Activated naive CD8-positive, alpha-beta T cell treated with anti-CD3 and anti-CD28 coated beads, Interleukin-2, amount 10 ng/mL, durations not matched to agents 7 days and 5 days (primary cell): ENCODE results near the gene GMPPA. TPM values are rescaled to one million over a fixed set of nuclear protein-coding genes. Genes with fewer than 3 reads are reported as not detected.

ENCODE experiments used
- ATAC-seq: fragments of 150-1000 bp; cut with Tn5 transposase; one replicate; pipeline ENCODE4 v1.10.0; 2021; ENCODE audit warnings: low read depth, moderate library complexity
- POLR2A ChIA-PET: fragments of 350-600 bp; sonication (Branson Sonifier 250); formaldehyde crosslinking; loops from one replicate; lab custom pipeline; 2021; ENCODE audit warnings: antibody characterized with exemption; lab: Charles Lee
- DNase-seq: peaks from one replicate; pipeline ENCODE4 v3.0.0; 2021
- H3K27ac Mint-ChIP-seq: one replicate; pipeline ENCODE4 v1.8.0; 2022; ENCODE audit warnings: mild to moderate bottlenecking, mixed read lengths
- H3K27me3 Mint-ChIP-seq: one replicate; pipeline ENCODE4 v1.8.0; 2022; ENCODE audit warnings: mild to moderate bottlenecking, moderate library complexity, mixed read lengths
- H3K36me3 Mint-ChIP-seq: one replicate; pipeline ENCODE4 v1.8.0; 2021; ENCODE audit warnings: mild to moderate bottlenecking, mixed read lengths
- H3K4me1 Mint-ChIP-seq: one replicate; pipeline ENCODE4 v1.8.0; 2021; ENCODE audit warnings: mixed read lengths
- H3K4me3 Mint-ChIP-seq: one replicate; pipeline ENCODE4 v1.8.0; 2022; ENCODE audit warnings: mild to moderate bottlenecking, moderate library complexity, mixed read lengths
- H3K9me3 Mint-ChIP-seq: one replicate; pipeline ENCODE4 v1.8.0; 2021; ENCODE audit warnings: mixed read lengths
- microRNA-seq: library from miRNA; unstranded; fragments of <30 nt; microRNA quantifications from one replicate; pipeline ENCODE4 v1.2.0, GENCODE V29; 2022
- total RNA-seq, 2 experiments: library from RNA; stranded (reverse); gene quantifications; one replicate each; pipeline ENCODE4 v1.2.3, GENCODE V29; 2021

GMPPA gene
- total RNA-seq, 2 experiments from 2014 or later = 31.3 to 32.6 TPM

- POLR2A ChIA-PET = interaction anchor here (1.2 to 1.5 kb wide), 2 partner anchors 9 to 44 kb away, joined by 5 to 7 read pairs; partner anchors contain the start of genes CHPF, STK11IP and TMEM198
- peaks cover 34% of the 10 kb centered on the region for H3K27me3 Mint-ChIP-seq
- peaks cover 3% of the 10 kb centered on the region for H3K4me1 Mint-ChIP-seq
- DNase-seq = no peak
- no peak overlapping the region for H3K4me3 Mint-ChIP-seq
- no peaks in the 10 kb centered on the region for H3K36me3 Mint-ChIP-seq
- ATAC-seq = no peak
- no peaks in the 10 kb centered on the region for H3K9me3 Mint-ChIP-seq
- H3K27ac Mint-ChIP-seq = no peak overlapping the region
Observed at GRCh38 chr2:219553168-219553417, 54.4 kb downstream of the GMPPA start.

- H3K27ac Mint-ChIP-seq = no peak overlapping the region
- no peak for DNase-seq
- peaks cover 34% of the 10 kb centered on the region for H3K27me3 Mint-ChIP-seq
- POLR2A ChIA-PET = interaction anchor here (1.5 kb wide), 1 partner anchor 10 kb away, joined by 7 read pairs; the partner anchor contains the start of genes CHPF and TMEM198
- no peak for ATAC-seq
- H3K4me3 Mint-ChIP-seq = peak overlapping the region; percentile 28
- peaks cover 3% of the 10 kb centered on the region for H3K4me1 Mint-ChIP-seq
- no peaks in the 10 kb centered on the region for H3K36me3 Mint-ChIP-seq
- H3K9me3 Mint-ChIP-seq = no peaks in the 10 kb centered on the region
Observed at GRCh38 chr2:219553463-219553963, 54.8 kb downstream of the GMPPA start.

DNA sequence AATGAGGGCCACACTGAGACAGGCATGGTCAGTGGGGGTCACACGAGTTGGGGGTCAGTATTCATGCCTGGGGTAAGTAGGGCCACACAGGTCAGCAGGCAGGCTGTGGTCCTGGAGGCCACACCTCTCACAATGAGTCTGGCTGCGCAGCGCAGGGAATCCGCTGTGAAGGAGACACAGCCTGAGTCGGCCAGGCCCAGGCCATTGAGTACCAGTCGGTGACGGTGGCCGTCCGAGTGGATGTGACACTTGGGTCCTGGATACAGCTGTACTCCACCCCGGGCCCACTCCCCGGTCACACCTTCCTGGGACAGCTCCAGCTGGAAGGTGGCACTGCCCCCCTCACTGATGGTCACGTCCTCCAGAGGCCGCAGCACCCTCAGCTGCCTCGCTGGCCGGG, 55.7 kb downstream of the GMPPA start:
- Mint-ChIP-seq H3K4me3 (no peak overlapping the region), H3K27me3 (peaks cover 34% of the 10 kb centered on the region), H3K4me1 (peaks cover 3% of the 10 kb centered on the region), H3K36me3 (no peaks in the 10 kb centered on the region), H3K9me3 (no peaks in the 10 kb centered on the region), H3K27ac (no peak overlapping the region)
- DNase-seq (peak; percentile 27), ATAC-seq (no peak)
- POLR2A ChIA-PET = no interaction called here

GRCh38 chr2:219555956-219556355, 57.3 kb downstream of the GMPPA start:
- no peaks in the 10 kb centered on the region for H3K9me3 Mint-ChIP-seq
- H3K36me3 Mint-ChIP-seq = no peaks in the 10 kb centered on the region
- peaks cover 27% of the 10 kb centered on the region for H3K27me3 Mint-ChIP-seq
- POLR2A ChIA-PET = interaction anchor here (1.2 kb wide), 1 partner anchor 15 kb away, joined by 3 read pairs; no protein-coding TSS in a partner anchor
- H3K4me1 Mint-ChIP-seq = peaks cover 3% of the 10 kb centered on the region
- no peak overlapping the region for H3K27ac Mint-ChIP-seq
- no peak overlapping the region for H3K4me3 Mint-ChIP-seq
- ATAC-seq (no peak), DNase-seq (peak; percentile 21)

DNA sequence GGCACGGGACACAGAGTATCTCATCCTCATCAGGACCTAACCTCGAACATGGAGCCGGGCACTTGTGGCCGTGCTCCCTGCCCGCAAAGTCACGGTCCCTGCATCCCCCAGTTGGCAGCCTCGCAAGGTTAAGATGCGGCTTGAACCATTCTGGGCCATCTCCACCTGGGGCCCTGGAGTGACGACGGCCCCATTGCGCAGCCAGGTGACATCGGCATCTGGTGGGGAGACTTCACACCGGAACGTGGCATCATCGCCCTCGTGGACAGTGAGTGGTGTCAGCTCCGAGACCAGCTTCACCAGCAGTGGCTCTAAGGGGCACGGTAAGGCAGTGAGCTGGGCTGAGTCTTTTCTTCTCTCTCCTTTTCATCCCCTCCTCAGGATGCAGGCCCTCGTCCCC, 57.7 kb downstream of the GMPPA start:
- DNase-seq (peak; percentile 18), ATAC-seq (no peak)
- H3K4me1 Mint-ChIP-seq = peaks cover 3% of the 10 kb centered on the region
- no peak overlapping the region for H3K4me3 Mint-ChIP-seq
- H3K36me3 Mint-ChIP-seq = no peaks in the 10 kb centered on the region
- POLR2A ChIA-PET = no interaction called here
- peaks cover 25% of the 10 kb centered on the region for H3K27me3 Mint-ChIP-seq
- H3K27ac Mint-ChIP-seq = no peak overlapping the region
- no peaks in the 10 kb centered on the region for H3K9me3 Mint-ChIP-seq

Small RNA genes within 50 kb of the gene (microRNA-seq; reads per million reads assigned to microRNA genes)
- gene MIR3132 = 3.5 reads per million

Other genes with a start within 250 kb of the GMPPA start
- not detected for gene TUBA4B, start 245.6 kb upstream of the GMPPA start, total RNA-seq
- 100 to 1,000 TPM; 237 to 266 TPM for gene TUBA4A, start 245.0 kb upstream of the GMPPA start, total RNA-seq
- gene DNAJB2, start 219.5 kb upstream of the GMPPA start, total RNA-seq = 10 to 100 TPM; 65.9 to 67.5 TPM
- not detected for gene PTPRN, start 189.5 kb upstream of the GMPPA start, total RNA-seq
- not detected for gene RESP18, start 166.1 kb upstream of the GMPPA start, total RNA-seq
- gene DNPEP, start 111.0 kb upstream of the GMPPA start, total RNA-seq = 10 to 100 TPM; 63.2 to 69.0 TPM
- gene DES, start 80.5 kb upstream of the GMPPA start, total RNA-seq = not detected
- 10 to 100 TPM; 18.1 to 23.6 TPM for gene SPEG, start 64.0 kb upstream of the GMPPA start, total RNA-seq
- gene ASIC4, start 15.6 kb downstream of the GMPPA start, total RNA-seq = under 1 TPM; 0.08 to 0.09 TPM
- gene CHPF, start 44.9 kb downstream of the GMPPA start, total RNA-seq = 1 to 10 TPM; 7.7 to 8.1 TPM
- gene TMEM198, start 45.1 kb downstream of the GMPPA start, total RNA-seq = 1 to 10 TPM in 1 of 2 experiments, under 1 TPM in 1; 0.85 to 1.1 TPM
- not detected for gene OBSL1, start 72.6 kb downstream of the GMPPA start, total RNA-seq
- not detected for gene INHA, start 73.4 kb downstream of the GMPPA start, total RNA-seq
- 10 to 100 TPM; 36.3 to 37.5 TPM for gene STK11IP, start 99.0 kb downstream of the GMPPA start, total RNA-seq
- not detected for gene SLC4A3, start 128.7 kb downstream of the GMPPA start, total RNA-seq